ENCODE measurements around the gene ADCYAP1. TPM values are rescaled to one million over a fixed set of nuclear protein-coding genes. Genes with fewer than 3 reads are reported as not detected.

Gene ADCYAP1
- total RNA-seq, 2 experiments from 2014 or later: not detected

GRCh38 chr18:957829-958228 is 53.2 kb downstream of the ADCYAP1 start:
- ChIA-PET POLR2A (no interaction called here), CTCF (no interaction called here)
- Mint-ChIP-seq H3K36me3 (ENCODE audit: low read depth) (no peaks in the 10 kb centered on the region), H3K9me3 (no peaks in the 10 kb centered on the region), H3K4me3 (no peak overlapping the region), H3K27ac (no peak overlapping the region), H3K4me1 (no peaks in the 10 kb centered on the region), H3K27me3 (peaks cover 10% of the 10 kb centered on the region)
- DNase-seq: no peak

DNA sequence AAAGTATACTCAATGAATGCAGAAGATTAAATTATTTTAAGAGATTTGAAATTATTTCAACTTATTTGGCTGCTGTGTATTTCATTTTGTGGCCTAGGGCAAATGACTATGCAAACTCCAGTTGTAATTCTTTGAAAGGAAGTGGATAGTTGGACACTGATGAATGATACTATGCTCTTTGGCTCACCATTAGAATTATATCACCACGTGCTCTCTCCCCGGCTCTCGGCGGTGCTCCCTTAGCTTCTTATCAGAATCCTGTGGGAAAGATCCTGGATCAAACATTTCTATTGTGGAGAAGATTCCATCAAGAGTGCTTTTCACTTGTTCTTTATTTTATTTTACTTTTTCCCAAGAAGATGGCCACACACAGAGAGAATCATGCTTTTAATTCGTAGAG is 55.2 kb downstream of the ADCYAP1 start:
- H3K4me3 Mint-ChIP-seq: no peak overlapping the region
- no peak overlapping the region for H3K27ac Mint-ChIP-seq
- CTCF ChIA-PET: interaction anchor here (1.3 kb wide), 1 partner anchor 95 kb away, joined by 3 read pairs; no protein-coding TSS in a partner anchor
- no peak for DNase-seq
- H3K4me1 Mint-ChIP-seq: no peaks in the 10 kb centered on the region
- no peaks in the 10 kb centered on the region for H3K36me3 Mint-ChIP-seq (ENCODE audit: low read depth)
- no peaks in the 10 kb centered on the region for H3K9me3 Mint-ChIP-seq
- H3K27me3 Mint-ChIP-seq: peaks cover 19% of the 10 kb centered on the region
- POLR2A ChIA-PET: no interaction called here

Other genes with a start within 250 kb of the ADCYAP1 start
- 100 to 1,000 TPM; 279 to 288 TPM for gene TYMS, start 247.2 kb upstream of the ADCYAP1 start, total RNA-seq
- 10 to 100 TPM; 65.3 to 67.1 TPM for gene ENOSF1, start 192.2 kb upstream of the ADCYAP1 start, total RNA-seq
- gene YES1, start 92.6 kb upstream of the ADCYAP1 start, total RNA-seq: 10 to 100 TPM; 11.2 to 12.0 TPM